Regular cardiac myocyte (primary cell): ENCODE data around the gene SLC33A1. TPM values are rescaled to one million over a fixed set of nuclear protein-coding genes. Genes with fewer than 3 reads are reported as not detected.

ENCODE experiments used
- total RNA-seq: library from RNA; depleted of rRNA; stranded (reverse); fragments of >200 nt; gene quantifications from 2 replicates; pipeline ENCODE4 v1.2.3, GENCODE V29; 2014

Gene SLC33A1
- 41.2 and 51.3 TPM in 2 replicates for total RNA-seq

GRCh38 chr3:155854141-155854940 lies at the start of gene SLC33A1:
Gene SLC33A1 (minus strand): TSS chr3:155854427. CDS start chr3:155853997, 430 bp downstream.

GRCh38 chr3:155870133-155870944 lies 16.1 kb upstream of the SLC33A1 start, which contains the start of gene GMPS:
Gene GMPS (plus strand): TSS chr3:155870650. CDS start chr3:155870871, 221 bp downstream.

GRCh38 chr3:155805802-155806618 lies 48.2 kb downstream of the SLC33A1 start, which contains the start of gene C3orf33:
Gene C3orf33 (minus strand): TSS chr3:155806278. CDS start chr3:155806252, 26 bp downstream.

Other genes starting within 250 kb of the SLC33A1 start
- under 0.01 TPM in 1 of 2 replicates, not detected in the other for gene PLCH1, start 109.4 kb downstream of the SLC33A1 start, total RNA-seq
- 2.9 and 3.4 TPM in 2 replicates for gene C3orf33, start 48.1 kb downstream of the SLC33A1 start, total RNA-seq
- 46.2 and 95.7 TPM in 2 replicates for gene GMPS, start 16.2 kb upstream of the SLC33A1 start, total RNA-seq